Thyroid gland (tissue), 4 donors: ENCODE data around the gene KDM8. TPM values are rescaled to one million over a fixed set of nuclear protein-coding genes. Genes with fewer than 3 reads are reported as not detected.

ENCODE experiments used
- DNase-seq, 2 donors: peaks; one replicate each; pipeline ENCODE4 v3.0.0-alpha.2; 2019
- H3K27ac ChIP-seq, 3 donors: fragments of 200-600 bp; sonication (generic); 1 replicate in 2 of 3; 2 replicates in 1 of 3; pipeline ENCODE4 v1.5.1; 2016 to 2019; ENCODE audit warnings: mild to moderate bottlenecking in 1 of 3, moderate library complexity in 1 of 3
- H3K27me3 ChIP-seq: fragments of 200-600 bp; sonication (generic); one replicate; pipeline ENCODE4 v1.5.1; 2019
- H3K36me3 ChIP-seq, 2 donors: fragments of 200-600 bp; sonication (generic); one replicate each; pipeline ENCODE4 v1.5.1; 2016 to 2019
- H3K4me1 ChIP-seq, 2 donors: fragments of 200-600 bp; sonication (generic); one replicate each; pipeline ENCODE4 v1.5.1; 2017 to 2019
- H3K4me3 ChIP-seq, 3 donors: fragments of 200-600 bp; sonication (generic); replicated peaks in 1 of 3; 1 replicate in 2 of 3; 2 replicates in 1 of 3; pipeline ENCODE4 v1.5.1; 2016; ENCODE audit warnings: mild to moderate bottlenecking in 1 of 3
- H3K9me3 ChIP-seq: fragments of 200-600 bp; sonication (generic); one replicate; pipeline ENCODE4 v1.5.1; 2017
- CTCF ChIP-seq, 6 experiments: fragments of 200-600 bp in 3 of 6; fragments of 450-650 bp in 3 of 6; sonication (generic) in 3 of 6; IDR thresholded peaks; one replicate each; pipeline ENCODE4 v1.5.1; 2016 to 2019; ENCODE audit warnings: antibody characterized with exemption in 6 of 6, mild to moderate bottlenecking in 2 of 6, inconsistent platforms in 1 of 6, moderate library complexity in 1 of 6
- POLR2A ChIP-seq, 2 donors: fragments of 450-650 bp; IDR thresholded peaks; one replicate each; pipeline ENCODE4 v1.6.1; 2017; ENCODE audit warnings: antibody characterized with exemption in 2 of 2, mild to moderate bottlenecking in 2 of 2, moderate library complexity in 1 of 2
- WGBS, 2 donors: methylation state at CpG; one replicate each; pipeline ENCODE4 v1.1.5; 2017; 5-methylcytosine and 5-hydroxymethylcytosine counted together
- intact Hi-C: fragments of 100-400 bp; cut with DNase I; formaldehyde crosslinking; loops from one replicate; pipeline ENCODE4 v1.15.1; 2023
- total RNA-seq, 4 donors: library from RNA; depleted of rRNA; stranded (reverse); fragments of >200 nt; gene quantifications; one replicate each; pipeline ENCODE4 v1.2.3, GENCODE V29; 2016

The KDM8 gene
- total RNA-seq, 4 donors from 2014 or later: 5.6 to 14.9 (median 9.6) TPM

GRCh38 chr16:27253526-27253930 lies 50.2 kb downstream of the KDM8 start:
- intact Hi-C loops: no loop called here
- TF ChIP-seq CTCF (IDR thresholded peaks at IDR 0.05) (no peak), POLR2A (IDR thresholded peaks at IDR 0.05) (no peak)
- H3K4me1 ChIP-seq: peaks cover 0 to 13% of the 10 kb centered on the region in 2 donors
- WGBS, 2 donors: 90 to 91% methylated on average over 6 of the region's 6 CpGs
- no peak for DNase-seq
- no peak overlapping the region for H3K4me3 ChIP-seq
- H3K27me3 ChIP-seq: no peaks in the 10 kb centered on the region
- H3K27ac ChIP-seq: peak overlapping the region in 2 of 3 donors; percentile 27 to 39
- H3K36me3 ChIP-seq: peaks cover 6% of the 10 kb centered on the region in 2 donors
- H3K9me3 ChIP-seq: no peaks in the 10 kb centered on the region

GRCh38 chr16:27254262-27254811 lies 51.0 kb downstream of the KDM8 start:
- no peak overlapping the region for H3K4me3 ChIP-seq
- peak overlapping the region in 2 of 3 donors; percentile 27 to 39 for H3K27ac ChIP-seq
- intact Hi-C loops: no loop called here
- H3K9me3 ChIP-seq: no peaks in the 10 kb centered on the region
- H3K36me3 ChIP-seq: peaks cover 6% of the 10 kb centered on the region in 2 donors
- peaks cover 0 to 13% of the 10 kb centered on the region in 2 donors for H3K4me1 ChIP-seq
- 90 to 94% methylated on average over 3 of the region's 3 CpGs for WGBS, 2 donors
- TF ChIP-seq CTCF (IDR thresholded peaks at IDR 0.05): no peak
- no peak for TF ChIP-seq POLR2A (IDR thresholded peaks at IDR 0.05)
- no peaks in the 10 kb centered on the region for H3K27me3 ChIP-seq
- DNase-seq: no peak

GRCh38 chr16:27256861-27257260 lies 53.5 kb downstream of the KDM8 start:
- 97 to 99% methylated on average over 3 of the region's 3 CpGs for WGBS, 2 donors
- intact Hi-C loops: no loop called here
- no peak overlapping the region for H3K27ac ChIP-seq
- H3K36me3 ChIP-seq: peaks cover 6% of the 10 kb centered on the region in 2 donors
- H3K4me1 ChIP-seq: peaks cover 0 to 13% of the 10 kb centered on the region in 2 donors
- no peak overlapping the region for H3K4me3 ChIP-seq
- TF ChIP-seq POLR2A (IDR thresholded peaks at IDR 0.05): no peak
- TF ChIP-seq CTCF (IDR thresholded peaks at IDR 0.05): no peak
- no peak for DNase-seq
- no peaks in the 10 kb centered on the region for H3K27me3 ChIP-seq
- H3K9me3 ChIP-seq: no peaks in the 10 kb centered on the region

- H3K4me1 ChIP-seq: peaks cover 0 to 13% of the 10 kb centered on the region in 2 donors
- no peak overlapping the region for H3K27ac ChIP-seq
- peaks cover 6% of the 10 kb centered on the region in 2 donors for H3K36me3 ChIP-seq
- 94 to 95% methylated on average over 14 of the region's 14 CpGs for WGBS, 2 donors
- DNase-seq: no peak
- no peaks in the 10 kb centered on the region for H3K27me3 ChIP-seq
- TF ChIP-seq CTCF (IDR thresholded peaks at IDR 0.05) (no peak), POLR2A (IDR thresholded peaks at IDR 0.05) (no peak)
- no peaks in the 10 kb centered on the region for H3K9me3 ChIP-seq
- intact Hi-C loops: no loop called here
- no peak overlapping the region for H3K4me3 ChIP-seq
Observed at GRCh38 chr16:27257271-27257670, 53.9 kb downstream of the KDM8 start.

- Histone ChIP-seq H3K4me1 (peaks cover 0 to 13% of the 10 kb centered on the region in 2 donors), H3K9me3 (no peaks in the 10 kb centered on the region), H3K27me3 (no peaks in the 10 kb centered on the region), H3K4me3 (no peak overlapping the region), H3K36me3 (peaks cover 6% of the 10 kb centered on the region in 2 donors), H3K27ac (peak overlapping the region in 2 of 3 donors; percentile 36 to 62)
- DNase-seq: no peak
- intact Hi-C loops: no loop called here
- 67 to 69% methylated on average over 3 of the region's 3 CpGs for WGBS, 2 donors
- TF ChIP-seq POLR2A (IDR thresholded peaks at IDR 0.05) (no peak), CTCF (IDR thresholded peaks at IDR 0.05) (no peak)
Observed at GRCh38 chr16:27258241-27258734, 55.0 kb downstream of the KDM8 start.
